ENCODE data around the gene UGT1A10.
"Not testable (repeated sequence)": the region's sequence is repeated elsewhere in the genome, so short reads cannot be mapped to it uniquely, and the experiment has no call there.

Gene UGT1A10

DNA sequence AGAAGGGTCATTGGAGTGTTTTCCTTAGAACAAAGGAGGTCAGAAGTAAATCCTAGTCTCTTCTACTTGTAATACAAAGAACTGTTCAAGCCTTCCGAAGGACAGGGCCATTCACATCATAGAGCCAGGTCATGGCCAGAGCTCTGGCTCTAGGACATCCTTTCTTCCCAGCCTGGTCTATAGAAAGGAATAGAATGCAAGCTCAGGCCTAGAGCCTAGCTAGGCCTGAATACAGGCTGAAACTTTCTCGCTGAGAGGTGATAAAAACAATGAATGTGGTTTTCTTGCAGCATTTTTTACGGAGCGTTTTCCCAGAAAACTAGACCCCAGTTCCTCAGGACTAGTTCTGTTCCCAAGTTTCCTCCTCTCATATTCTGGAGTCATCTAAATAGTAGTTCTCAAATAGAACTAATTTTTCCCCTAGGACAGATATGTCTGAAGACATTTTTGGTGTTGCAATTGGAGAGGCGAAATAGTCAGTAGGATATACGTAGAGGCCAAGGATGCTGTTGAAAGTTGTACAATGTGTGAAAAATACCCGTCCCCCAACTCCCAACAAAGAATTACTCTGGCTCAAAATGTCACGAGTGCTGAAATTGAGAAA, 63.3 kb downstream of the UGT1A10 start:
- H3K4me3 ChIP-seq (ENCODE audit: low read depth, low read length), result no peak overlapping the region
- no peak for DNase-seq
- no peaks in the 10 kb centered on the region for H3K36me3 ChIP-seq
- no peak overlapping the region for H3K27ac ChIP-seq
- TF ChIP-seq, protein P1, sequence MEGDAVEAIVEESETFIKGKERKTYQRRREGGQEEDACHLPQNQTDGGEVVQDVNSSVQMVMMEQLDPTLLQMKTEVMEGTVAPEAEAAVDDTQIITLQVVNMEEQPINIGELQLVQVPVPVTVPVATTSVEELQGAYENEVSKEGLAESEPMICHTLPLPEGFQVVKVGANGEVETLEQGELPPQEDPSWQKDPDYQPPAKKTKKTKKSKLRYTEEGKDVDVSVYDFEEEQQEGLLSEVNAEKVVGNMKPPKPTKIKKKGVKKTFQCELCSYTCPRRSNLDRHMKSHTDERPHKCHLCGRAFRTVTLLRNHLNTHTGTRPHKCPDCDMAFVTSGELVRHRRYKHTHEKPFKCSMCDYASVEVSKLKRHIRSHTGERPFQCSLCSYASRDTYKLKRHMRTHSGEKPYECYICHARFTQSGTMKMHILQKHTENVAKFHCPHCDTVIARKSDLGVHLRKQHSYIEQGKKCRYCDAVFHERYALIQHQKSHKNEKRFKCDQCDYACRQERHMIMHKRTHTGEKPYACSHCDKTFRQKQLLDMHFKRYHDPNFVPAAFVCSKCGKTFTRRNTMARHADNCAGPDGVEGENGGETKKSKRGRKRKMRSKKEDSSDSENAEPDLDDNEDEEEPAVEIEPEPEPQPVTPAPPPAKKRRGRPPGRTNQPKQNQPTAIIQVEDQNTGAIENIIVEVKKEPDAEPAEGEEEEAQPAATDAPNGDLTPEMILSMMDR (IDR thresholded peaks at IDR 0.05; ENCODE audit: low read depth, low read length), result no peak
- no peaks in the 10 kb centered on the region for H3K27me3 ChIP-seq (ENCODE audit: insufficient read depth, low read depth, severe bottlenecking)
- H3K9me3 ChIP-seq (ENCODE audit: severe bottlenecking), result peaks cover 2% of the 10 kb centered on the region

DNA sequence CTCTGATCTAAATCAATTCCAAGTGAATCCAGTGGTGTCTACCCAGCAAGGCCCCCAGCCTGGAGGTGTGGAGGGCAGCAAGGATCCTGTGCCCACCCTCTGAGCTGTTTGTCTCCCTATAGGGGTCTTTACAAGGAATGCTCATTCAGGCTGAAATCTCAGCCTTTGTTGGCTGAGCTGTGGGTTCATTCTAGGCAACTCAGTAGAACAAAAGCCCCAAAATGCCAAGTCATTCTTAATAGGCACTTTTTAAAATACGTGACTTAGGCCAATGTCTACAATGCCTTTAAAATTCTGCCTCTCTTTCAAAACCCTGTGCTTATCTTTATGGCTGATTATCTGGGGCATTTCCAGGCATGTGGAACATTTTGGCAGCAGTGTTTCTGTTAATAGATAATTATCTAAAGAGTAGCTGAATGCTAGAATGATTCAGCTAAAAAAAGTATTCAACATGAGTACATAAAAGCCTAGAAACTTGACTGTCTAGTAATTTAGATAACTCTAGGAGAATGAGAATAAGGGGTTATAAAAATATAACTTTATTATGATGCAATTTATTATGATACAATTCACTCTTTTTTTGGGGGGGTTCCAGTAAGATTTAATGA, 63.9 kb downstream of the UGT1A10 start:
- Histone ChIP-seq H3K9me3 (ENCODE audit: severe bottlenecking) (peaks cover 2% of the 10 kb centered on the region), H3K4me3 (ENCODE audit: low read depth, low read length) (no peak overlapping the region), H3K27ac (no peak overlapping the region), H3K36me3 (no peaks in the 10 kb centered on the region), H3K27me3 (ENCODE audit: insufficient read depth, low read depth, severe bottlenecking) (no peaks in the 10 kb centered on the region)
- no peak for DNase-seq
- TF ChIP-seq, protein P1 (IDR thresholded peaks at IDR 0.05; ENCODE audit: low read depth, low read length), result no peak

DNA sequence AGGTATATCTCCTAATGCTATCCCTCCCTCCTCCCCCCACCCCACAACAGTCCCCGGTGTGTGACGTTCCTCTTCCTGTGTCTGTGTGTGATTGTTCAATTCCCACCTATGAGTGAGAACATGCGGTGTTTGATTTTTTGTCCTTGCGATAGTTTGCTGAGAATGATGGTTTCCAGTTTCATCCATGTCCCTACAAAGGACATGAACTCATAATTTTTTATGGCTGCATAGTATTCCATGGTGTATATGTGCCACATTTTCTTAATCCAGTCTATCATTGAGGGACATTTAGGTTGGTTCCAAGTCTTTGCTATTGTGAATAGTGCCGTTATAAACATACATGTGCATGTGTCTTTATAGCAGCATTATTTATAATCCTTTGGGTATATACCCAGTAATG, 64.6 kb downstream of the UGT1A10 start:
- DNase-seq; H3K36me3 ChIP-seq; H3K9me3 ChIP-seq (ENCODE audit: severe bottlenecking); H3K4me3 ChIP-seq (ENCODE audit: low read depth, low read length); H3K27ac ChIP-seq; H3K27me3 ChIP-seq (ENCODE audit: insufficient read depth, low read depth, severe bottlenecking): not testable (repeated sequence)

DNA sequence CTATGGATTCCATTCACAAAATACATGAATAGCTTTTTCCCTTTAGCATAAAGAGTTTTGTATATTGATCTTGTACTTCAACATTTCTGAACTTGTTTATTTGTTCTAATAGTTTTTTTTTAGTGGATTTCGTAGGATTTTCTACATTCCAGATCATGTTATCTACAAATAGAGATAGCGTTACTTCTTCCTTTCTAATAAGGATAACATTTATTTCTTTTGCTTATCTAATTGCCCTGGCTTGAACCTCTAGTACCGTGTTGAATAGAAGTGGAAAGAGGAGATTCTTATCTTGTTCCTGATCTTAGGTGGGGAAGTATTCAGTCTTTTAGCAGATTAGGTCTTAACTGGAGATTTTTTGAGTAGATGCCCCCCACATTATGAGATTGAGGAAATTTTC, 66.0 kb downstream of the UGT1A10 start:
- H3K27ac ChIP-seq, result no peak overlapping the region
- no peaks in the 10 kb centered on the region for H3K27me3 ChIP-seq (ENCODE audit: insufficient read depth, low read depth, severe bottlenecking)
- TF ChIP-seq, protein P1 (IDR thresholded peaks at IDR 0.05; ENCODE audit: low read depth, low read length), result no peak
- no peak overlapping the region for H3K4me3 ChIP-seq (ENCODE audit: low read depth, low read length)
- peaks cover 2% of the 10 kb centered on the region for H3K9me3 ChIP-seq (ENCODE audit: severe bottlenecking)
- DNase-seq, result no peak
- no peaks in the 10 kb centered on the region for H3K36me3 ChIP-seq

DNA sequence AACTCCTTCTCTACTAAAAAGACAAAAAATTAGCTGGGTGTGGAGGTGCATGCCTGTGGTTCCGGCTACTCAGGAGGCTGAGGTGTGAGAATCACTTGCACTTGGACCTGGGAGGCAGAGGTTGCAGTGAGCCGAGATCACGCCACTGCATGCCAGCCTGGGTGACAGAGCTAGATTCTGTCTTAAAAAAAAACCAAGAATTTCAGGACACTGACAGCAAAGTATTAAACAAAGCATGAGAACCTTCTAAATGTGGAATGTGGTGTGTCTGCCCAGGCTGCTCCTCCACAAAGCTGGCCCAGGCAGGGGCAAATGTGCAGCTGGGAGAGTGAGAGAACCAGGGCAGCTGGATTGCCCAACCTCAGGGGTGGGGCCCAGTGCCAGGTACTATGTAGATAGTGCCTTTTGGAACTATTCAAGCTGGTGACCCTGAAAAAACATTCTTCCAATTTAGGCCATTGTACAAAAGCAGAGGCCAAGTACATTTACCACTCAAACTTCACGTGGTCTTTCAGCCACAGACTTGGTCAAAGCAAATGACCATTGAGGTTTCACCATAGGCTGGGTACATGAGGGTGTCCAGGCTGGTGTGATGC, 69.8 kb downstream of the UGT1A10 start:
- H3K36me3 ChIP-seq, result no peaks in the 10 kb centered on the region
- H3K27ac ChIP-seq, result no peak overlapping the region
- H3K9me3 ChIP-seq (ENCODE audit: severe bottlenecking), result peaks cover under 1% of the 10 kb centered on the region
- TF ChIP-seq, protein P1 (IDR thresholded peaks at IDR 0.05; ENCODE audit: low read depth, low read length), result no peak
- H3K4me3 ChIP-seq (ENCODE audit: low read depth, low read length), result no peak overlapping the region
- no peaks in the 10 kb centered on the region for H3K27me3 ChIP-seq (ENCODE audit: insufficient read depth, low read depth, severe bottlenecking)
- DNase-seq, result no peak

DNA sequence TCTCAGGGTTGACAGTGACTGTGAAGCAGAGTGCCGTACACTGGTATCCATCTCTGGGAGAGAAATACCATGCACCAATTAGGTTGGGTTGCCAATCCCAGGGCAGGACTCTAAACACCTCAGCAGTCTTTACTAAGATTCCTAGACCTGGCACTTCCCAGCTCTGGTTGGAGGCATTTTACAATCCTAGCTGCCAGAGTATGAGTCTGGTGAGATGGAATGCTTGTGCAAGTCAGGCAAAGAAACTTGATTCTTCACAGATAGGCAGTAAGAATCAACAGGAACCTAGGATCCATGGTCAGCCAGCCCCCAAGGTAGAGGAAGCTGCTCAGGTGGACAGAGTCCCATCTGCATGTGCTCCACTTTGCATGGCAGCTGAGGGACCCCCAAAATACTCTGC, 70.5 kb downstream of the UGT1A10 start:
- TF ChIP-seq, protein P1 (IDR thresholded peaks at IDR 0.05; ENCODE audit: low read depth, low read length), result no peak
- Histone ChIP-seq H3K27ac (no peak overlapping the region), H3K27me3 (ENCODE audit: insufficient read depth, low read depth, severe bottlenecking) (no peaks in the 10 kb centered on the region), H3K4me3 (ENCODE audit: low read depth, low read length) (no peak overlapping the region), H3K9me3 (ENCODE audit: severe bottlenecking) (no peaks in the 10 kb centered on the region), H3K36me3 (no peaks in the 10 kb centered on the region)
- DNase-seq, result no peak

Data from WERI-Rb-1 (cell line).